NCI-H446 treated with DMSO at 0.1 percent for 48 hours (cell line): ENCODE measurements around the gene MAPK1.
"Not testable (repeated sequence)": the region's sequence is repeated elsewhere in the genome, so short reads cannot be mapped to it uniquely, and the experiment has no call there.

Source experiments
- DNase-seq: peaks from one replicate; lab custom pipeline; 2025; lab: John Stamatoyannopoulos, UW

MAPK1 gene

DNA sequence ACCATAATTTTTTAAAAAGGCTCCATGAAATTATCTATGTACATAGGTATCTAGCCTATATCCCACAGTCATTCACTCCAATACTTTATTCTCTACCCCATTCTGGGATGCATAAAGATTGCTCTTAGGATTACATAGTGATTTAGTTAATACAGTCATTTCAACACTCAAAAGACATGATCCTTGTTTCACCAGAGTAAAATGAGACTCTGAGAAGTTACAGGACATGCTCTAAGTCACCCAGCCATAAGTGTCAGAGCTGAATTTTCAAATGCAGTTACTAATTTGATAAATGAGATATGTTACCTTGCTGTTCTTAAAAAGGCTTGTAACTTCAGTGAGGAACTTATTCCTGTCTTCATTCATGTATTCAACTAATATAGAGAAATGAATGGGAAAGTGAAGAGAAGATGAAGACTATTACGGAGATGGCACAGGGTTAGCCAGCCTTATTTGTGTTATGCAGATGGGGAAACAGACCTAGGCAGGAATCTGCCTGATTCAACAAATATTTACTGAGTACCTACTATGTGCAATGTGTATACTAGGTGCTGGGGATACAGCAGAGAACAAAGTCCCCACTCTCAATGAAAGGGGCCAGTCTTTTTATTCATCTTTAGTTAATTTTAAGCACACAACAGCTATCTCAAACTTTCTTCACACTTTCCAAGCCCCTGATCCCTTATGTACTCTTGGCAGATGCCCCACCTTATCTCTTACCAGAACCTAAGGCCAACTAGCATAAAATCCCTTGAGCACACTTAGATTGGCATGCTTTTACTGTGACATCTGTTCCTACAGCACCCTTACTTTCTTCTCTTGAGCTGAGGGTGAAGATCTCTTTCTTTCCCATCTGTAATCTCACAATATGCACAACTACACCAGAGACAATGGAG is 21.6 kb downstream of the MAPK1 start:
- DNase-seq = no peak

DNA sequence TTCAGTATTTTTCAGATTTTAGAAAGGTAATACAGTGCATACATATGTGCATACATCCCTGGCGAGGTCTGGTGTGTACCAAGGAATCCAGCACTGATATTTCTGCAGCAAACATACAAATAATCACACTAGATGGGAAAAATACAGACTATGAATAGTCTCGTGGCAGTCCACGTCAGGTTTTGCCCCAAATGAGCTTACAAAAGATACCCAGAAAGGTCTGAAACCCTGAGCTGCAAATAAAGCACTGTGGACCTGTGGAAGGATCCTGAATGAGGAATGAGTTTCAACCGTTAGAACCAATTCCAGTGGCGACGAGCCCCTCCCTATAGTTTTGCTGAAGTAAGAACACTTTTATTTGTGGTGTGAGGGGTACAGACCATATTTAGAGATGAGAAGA is 24.5 kb downstream of the MAPK1 start:
- no peak for DNase-seq

DNA sequence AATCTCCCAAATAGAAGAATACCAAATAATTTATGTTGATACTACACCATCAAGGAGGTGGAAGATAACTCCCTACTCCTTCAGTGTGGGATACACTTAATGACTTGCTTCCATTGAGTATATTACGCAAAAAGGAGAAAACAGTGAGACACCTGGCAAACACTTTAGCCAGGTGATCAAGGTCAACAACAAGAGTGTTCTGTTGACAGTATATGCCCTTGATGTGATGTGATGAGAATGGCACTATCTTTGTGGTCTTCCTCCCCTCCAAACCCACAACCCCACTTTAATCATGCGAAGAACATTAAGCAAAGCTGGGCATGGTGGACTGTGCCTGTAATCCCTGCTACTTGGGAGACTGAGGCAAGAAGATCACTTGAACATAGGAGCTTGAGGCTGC is 26.0 kb downstream of the MAPK1 start:
- no peak for DNase-seq

DNA sequence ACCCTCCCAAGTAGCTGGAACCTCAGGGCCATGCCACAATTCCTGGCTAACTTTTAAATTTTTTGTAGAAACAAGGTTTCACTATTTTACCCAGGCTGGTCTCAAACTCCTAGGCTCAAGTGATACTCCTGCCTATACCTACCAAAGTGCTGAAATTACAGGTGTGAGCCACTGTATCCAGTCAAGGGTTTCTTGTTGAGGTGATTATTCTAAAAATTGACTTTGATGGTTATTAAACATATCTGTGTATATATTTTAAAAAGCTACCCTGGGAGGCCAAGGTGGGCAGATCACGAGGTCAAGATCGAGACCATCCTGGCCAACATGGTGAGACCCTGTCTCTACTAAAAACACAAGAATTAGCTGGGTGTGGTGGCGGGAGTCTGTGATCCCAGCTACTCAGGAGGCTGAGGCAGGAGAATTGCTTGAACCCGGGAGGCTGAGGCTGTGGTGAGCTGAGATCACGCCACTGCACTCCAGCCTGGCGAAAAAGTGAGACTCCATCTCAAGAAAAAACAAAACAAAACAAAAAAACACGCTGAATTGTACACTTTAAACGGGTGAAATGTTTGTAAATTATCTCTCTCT is 27.1 kb downstream of the MAPK1 start:
- DNase-seq = no peak

DNA sequence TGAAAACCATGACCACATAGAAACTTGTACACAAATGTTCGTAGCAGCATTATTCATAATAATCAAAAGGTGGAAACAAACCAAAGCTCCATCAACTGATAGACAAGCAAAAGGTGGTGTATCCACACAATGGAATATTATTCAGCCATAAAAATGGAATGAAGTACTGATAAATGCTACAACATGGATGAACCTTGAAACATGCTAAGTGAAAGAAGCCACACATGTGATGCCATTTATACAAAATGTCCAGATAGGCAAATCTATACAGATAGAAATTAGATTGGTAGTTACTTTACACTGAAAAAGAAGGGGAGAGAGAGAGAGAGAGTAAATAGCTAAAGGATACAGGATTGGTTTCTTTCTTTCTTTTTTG is 27.7 kb downstream of the MAPK1 start:
- DNase-seq = no peak

DNA sequence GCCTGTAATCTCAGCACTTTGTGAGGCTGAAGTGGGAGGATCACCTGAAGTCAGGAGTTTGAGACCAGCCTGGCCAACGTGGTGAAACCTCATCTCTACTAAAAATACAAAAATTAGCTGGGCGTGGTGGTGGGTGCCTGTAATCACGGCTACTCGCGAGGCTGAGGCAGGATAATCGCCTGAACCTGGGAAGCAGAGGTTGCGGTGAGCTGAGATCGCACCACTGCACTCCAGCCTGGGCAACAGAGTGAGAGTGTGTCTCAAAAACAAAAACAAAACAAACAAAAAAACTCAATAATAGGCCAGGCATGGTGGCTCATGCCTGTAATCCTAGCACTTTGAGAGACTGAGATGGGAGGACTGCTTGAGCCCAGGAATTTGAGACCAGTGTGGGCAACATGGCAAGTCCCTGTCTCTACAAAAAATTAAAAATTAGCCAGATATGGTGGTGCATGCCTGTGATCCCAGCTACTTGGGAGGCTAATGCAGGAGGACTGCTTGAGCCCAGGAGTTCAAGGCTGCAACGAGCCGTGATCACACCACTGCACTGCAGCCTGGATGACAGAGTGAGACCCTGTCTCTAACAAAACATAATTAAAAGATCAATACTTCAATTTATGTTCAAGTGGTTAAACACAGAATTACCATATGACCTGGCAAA is 28.2 kb downstream of the MAPK1 start:
- not testable (repeated sequence) for DNase-seq

DNA sequence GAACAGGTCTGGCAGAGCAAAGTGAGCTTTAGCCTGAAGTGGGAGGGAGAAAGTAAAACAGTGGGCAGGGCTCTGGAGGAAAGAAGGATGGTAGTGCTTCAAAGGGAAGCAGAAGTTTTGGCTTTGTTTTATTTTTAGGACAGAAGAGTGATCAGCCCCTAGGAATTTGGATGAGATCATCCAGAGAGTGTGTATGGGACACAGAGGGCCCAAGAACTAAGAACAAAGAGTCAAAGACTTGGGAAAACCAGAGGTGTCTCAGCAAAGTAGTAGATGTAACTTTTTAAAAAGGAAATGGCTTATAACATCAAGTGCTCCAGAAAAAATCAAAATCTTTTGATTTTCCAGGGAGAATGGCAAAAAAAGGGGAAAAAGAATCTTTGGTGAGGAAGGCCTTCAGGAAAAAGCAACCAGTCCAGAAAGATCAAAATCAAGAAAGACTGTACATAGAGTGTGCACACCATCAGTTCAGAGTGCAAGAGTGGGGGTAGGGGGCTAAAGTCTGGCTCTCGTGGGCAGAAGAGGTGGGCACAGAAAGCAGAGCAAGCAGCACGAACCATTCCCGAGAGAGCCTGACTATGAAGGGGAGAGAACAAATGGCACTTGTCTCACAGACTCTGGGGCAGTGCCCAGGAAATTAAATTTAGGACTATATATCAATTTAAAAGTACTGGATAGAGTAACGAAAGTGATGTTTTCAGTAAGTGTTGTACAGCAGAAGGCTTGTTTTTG is 30.0 kb downstream of the MAPK1 start:
- DNase-seq = peak; percentile 67

DNA sequence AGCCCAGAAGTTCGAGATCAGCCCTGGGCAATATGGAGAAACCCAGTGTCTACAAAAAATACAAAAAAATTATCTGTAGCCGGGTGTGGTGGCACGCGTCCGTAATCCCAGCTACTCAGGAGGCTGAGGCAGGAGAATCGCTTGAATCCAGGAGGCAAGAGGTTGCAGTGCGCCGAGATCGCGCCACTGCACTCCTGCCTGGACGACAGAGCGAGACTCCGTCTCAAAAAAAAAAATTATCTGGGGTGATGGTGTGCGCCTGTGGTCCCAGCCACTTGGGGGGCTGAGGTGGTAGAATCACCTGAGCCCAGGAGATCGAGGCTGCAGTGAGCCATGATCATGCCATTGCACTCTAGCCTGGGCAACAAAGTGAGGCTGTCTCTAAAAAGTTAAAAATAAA is 31.0 kb downstream of the MAPK1 start:
- DNase-seq = not testable (repeated sequence)

DNA sequence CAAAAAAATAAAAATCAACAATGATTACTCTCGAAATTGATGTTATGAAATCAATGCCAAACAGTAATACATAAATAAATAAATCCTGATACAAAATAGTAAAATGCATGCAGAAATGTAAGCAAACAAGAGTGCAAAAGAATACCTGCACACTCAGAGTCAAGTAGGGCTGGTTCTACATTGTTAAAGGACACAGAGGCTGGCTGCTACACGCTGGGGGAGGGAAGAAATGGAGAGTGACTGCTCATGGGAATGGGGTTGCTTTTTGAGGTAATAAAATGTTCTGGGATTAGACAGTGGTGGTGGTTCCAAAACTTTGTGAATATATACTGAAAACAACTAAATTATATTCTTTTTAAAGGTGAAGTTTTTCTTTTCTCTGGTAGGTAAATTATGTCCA is 32.1 kb downstream of the MAPK1 start:
- DNase-seq = no peak

DNA sequence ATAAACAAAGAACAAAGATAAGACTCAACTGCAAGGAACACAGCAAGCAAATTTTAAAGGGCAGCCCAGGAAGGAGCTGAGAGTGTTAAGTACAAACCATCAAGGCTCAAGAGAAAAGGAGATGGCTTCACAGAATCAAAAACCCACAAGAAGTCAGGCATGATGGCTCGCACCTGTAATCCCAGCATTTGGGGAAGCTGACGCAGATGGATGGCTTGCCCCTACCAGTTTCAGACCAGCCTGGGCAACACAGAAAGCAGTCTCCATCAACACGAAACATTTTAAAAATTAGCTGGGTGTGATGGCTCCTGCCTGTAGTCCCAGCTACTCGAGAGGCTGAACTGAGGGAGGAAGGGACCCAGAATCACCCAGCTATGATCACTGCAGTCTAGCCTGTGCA is 32.6 kb downstream of the MAPK1 start:
- no peak for DNase-seq

DNA sequence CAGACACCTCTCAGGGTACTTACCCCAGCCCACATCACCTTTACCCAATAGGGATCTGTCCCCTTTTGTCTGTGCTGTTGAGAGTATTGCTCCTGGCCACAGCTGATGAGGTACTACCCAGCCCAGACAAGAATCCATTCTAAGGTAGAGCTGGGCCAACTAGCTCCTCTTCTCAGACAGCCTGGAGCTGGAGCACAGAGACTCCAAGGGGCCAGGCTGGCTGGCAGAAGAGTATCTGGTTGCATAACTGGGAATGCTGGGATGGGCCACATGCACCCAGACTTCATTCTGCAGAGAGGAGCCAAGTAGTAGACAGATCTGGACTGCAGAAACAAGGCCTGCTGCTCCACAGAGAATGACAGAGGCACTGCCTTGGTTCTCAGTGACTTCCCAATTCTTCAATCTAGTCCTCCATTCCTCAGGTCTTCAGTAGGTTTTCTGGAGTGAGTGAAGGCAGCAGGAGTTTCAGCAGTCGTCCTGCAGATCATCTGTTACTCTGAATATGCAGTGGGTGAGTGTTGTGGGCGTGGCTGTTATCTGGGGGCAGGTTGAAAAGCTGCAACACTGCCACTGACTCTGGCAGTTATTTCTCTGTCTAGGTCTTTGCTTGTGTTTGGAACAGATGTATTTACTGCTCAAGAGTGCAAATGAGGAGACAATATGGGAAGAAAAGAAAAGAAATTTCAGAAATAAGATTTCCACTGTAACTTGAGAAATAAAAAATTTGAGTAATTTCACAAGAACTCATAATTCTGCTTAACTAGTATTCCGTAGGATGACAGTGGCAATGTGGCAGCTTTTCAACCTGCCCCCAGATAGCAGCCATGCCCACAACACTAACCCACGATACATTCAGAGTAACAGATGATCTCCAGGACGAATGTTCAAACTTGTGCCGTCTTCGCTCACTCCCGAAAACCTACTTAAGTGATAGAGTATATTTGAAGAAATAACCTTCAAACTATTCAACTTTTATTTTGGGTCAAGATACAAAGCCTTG is 34.9 kb downstream of the MAPK1 start:
- no peak for DNase-seq

DNA sequence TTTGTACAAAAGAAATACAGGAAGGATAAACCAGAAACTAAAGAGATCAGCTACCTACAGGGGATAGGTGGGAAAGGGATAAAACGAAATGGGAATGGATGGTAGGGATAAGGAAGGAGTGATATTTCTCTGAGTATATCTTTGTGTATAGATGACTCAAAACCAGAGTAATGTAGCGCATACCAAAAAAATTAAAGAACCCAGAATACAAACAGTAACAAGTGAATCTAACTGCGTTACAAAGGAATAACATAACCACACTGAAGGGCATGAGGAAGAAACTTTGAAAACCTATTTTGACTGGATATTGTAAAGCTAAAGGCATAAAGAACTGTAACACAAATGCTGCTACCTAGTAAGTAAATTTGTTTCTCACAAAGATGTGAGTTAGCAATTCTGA is 37.9 kb downstream of the MAPK1 start:
- no peak for DNase-seq

DNA sequence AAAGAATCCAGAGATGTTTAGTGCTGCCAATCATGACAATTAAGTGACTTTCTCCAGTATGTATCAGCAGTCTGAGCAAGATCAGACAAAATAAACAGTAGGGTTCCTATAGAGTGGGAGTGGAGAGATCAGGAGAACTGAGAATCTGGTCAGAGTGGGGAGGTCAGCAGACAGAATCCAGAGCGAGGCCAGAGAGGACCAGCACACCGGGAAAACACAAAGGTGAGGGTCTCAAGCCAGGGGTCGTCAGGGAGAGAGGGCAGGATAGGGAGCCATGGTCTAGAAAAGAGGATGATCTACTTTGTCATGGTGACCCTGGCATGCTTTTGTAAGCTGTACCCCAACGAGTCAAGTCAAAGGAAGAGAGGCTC is 39.2 kb downstream of the MAPK1 start:
- DNase-seq = no peak

DNA sequence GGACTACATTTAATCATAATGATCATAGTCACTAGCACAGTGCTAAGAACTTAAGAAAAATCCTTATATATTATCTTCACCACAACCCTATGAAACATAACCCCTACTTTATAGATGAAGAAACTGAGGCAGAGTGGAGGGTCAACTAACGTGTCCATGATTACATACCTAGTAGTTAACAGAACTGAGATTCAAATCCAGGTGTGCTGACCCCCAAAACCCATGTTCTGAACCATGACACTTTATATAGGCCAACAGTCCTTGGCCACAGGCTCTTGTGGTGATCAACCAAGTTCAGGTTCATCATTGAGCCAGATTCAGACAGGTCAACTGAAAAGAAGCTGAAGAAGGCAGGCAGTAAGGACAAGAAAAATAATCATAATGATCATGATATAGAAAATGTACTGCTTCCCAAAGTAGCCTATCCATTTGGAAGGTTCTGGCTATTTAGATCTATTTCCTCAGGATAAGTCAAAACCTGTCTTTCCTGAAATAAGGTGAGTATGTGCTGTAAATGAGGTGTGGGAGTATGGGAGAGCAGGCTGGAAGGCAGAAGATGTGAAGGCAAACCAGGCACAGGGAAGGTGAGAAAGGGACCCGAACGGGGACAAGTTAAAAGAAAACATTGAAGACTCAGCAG is 39.7 kb downstream of the MAPK1 start:
- no peak for DNase-seq

DNA sequence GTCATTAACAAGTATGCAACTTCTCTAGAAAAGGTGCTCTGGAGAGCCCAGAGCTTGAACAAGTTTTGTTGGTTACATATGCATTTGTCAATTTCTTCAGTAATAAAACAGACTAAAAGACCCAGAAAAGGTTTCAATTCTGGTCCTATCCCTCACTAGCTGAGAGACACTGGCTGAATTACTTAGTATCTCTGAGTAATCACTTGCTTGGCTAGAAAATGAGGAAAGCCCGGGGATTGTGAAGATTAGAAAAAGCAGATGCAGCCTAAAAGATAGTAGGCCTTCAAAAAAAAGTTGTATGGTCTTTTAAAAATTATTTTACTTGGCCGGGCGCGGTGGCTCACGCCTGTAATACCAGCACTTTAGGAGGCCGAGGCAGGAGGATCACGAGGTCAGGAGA is 41.2 kb downstream of the MAPK1 start:
- DNase-seq = no peak

DNA sequence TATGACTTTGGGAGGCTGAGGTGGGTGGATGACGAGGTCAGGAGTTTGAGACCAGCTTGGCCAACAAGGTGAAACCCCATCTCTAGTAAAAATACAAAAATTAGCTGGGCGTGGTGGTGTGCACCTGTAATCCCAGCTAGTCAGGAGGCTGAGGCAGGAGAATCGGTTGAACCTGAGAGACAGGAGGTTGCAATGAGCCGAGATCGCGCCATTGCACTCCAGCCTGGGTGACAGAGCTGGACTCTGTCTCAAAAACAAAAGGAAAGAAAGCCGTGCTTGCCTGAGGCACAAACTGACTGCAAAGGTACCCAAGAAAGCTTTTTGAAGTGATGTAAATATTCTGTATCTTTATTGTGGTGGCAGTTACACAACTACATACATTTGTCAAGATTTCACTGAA is 42.5 kb downstream of the MAPK1 start:
- not testable (repeated sequence) for DNase-seq

DNA sequence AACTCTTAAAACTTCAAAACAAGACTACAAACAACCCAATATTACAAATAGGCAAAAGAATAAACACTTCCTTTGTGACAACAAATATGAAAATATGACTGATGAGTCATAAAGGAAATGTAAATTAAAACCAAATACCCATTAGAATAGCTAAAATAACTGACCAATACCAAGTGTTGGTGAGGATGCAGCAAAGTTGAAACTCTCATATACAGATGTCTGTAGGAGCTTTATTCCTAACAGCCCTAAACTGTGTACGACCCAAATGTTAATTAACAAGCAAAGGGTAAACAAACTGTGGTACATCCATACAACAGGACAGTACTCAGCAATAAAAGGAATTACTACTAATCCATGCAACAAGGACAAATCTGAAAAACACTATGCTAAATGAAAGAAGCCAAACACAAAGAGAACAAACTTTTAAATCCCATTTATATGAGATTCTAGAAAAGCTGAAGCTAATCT is 43.0 kb downstream of the MAPK1 start:
- DNase-seq = no peak

DNA sequence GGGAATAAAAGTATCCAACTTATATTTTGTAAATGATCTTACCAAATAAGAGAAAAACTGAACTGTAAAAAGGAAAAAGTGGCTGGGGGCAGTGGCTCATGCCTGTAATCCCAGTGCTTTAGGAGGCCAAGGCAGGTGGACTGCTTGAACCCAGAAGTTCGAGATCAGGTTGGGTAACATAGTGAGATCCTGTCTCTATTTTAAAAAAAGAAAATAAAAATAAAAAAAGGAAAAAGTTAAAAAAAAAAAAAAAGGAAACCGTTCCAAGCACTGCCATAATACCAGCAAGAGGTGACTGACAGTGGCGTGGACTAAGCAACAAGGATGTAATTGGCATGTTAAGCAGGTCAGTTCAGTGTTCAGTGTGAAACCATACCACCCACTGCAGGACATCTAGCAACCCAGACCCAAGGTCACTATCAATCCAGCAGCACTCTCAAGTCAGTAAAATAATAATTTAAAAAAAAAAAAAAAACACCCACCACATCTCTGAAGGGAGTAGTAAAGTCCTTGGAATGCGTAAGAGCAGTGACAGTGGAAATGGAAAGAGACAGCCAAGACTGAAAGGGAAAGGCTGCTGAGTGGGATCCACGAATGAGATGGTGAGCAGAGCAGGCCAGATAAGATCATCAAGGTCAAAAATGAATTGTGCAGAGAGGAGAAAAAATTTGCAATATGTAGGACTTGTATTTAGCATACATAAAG is 43.6 kb downstream of the MAPK1 start:
- no peak for DNase-seq

DNA sequence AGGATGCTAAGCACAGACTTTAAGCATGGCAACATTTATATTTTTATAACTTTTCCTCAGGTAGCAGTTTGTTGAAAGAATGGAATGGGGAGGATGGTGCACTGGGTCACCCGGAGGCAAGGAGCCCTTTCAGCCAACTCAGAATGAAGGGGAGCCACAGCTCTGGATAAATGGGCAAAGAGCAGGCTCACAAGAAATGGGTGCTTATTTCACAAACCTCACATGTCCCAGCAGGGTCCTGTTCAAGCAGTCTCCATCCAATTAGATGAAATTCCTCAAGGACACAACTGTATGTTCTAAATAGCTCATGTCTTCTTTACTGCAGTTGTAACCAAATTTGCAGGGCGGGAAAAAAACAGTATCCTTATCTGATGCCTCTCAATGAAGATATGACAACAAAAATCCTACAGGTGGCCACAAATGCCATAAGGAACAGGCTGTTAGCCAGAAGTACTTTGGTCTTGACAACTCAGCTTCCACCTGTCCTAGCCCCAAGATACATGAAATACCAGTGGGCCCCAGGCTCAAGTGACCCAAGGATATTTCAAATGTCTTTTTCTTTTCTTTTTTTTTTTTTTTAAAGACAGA is 48.2 kb downstream of the MAPK1 start:
- no peak for DNase-seq
